GM23248 (cell line): ENCODE data around the gene SNRNP40. TPM values are rescaled to one million over a fixed set of nuclear protein-coding genes. Genes with fewer than 3 reads are reported as not detected.
"Not testable (repeated sequence)": the region's sequence is repeated elsewhere in the genome, so short reads cannot be mapped to it uniquely, and the experiment has no call there.

Experiments used
- DNase-seq: peaks from one replicate; pipeline ENCODE4 v3.0.0-alpha.2; 2015
- H2AFZ ChIP-seq: fragments of 200-600 bp; sonication (generic); 2 replicates; pipeline ENCODE4 v1.6.1; 2016; ENCODE audit warnings: antibody characterized with exemption
- H3F3A ChIP-seq: fragments of 200-600 bp; sonication (generic); 2 replicates; pipeline ENCODE4 v1.6.1; 2016; ENCODE audit warnings: mild to moderate bottlenecking, antibody characterized with exemption, mixed run types; ENCODE audit not compliant: insufficient read depth
- H3K27ac ChIP-seq: fragments of 200-600 bp; sonication (generic); 2 replicates; pipeline ENCODE4 v1.5.1; 2016; ENCODE audit warnings: mild to moderate bottlenecking
- H3K27me3 ChIP-seq: fragments of 200-600 bp; sonication (generic); replicated peaks from 2 replicates; pipeline ENCODE4 v1.6.1; 2016; ENCODE audit warnings: mild to moderate bottlenecking; ENCODE audit not compliant: insufficient read depth
- H3K36me3 ChIP-seq: fragments of 200-600 bp; sonication (generic); 2 replicates; pipeline ENCODE4 v1.6.1; 2016; ENCODE audit warnings: low read depth, mild to moderate bottlenecking
- H3K4me1 ChIP-seq: fragments of 200-600 bp; sonication (generic); 2 replicates; pipeline ENCODE4 v1.6.1; 2016; ENCODE audit warnings: mild to moderate bottlenecking; ENCODE audit not compliant: insufficient read depth
- H3K4me2 ChIP-seq: fragments of 200-600 bp; sonication (generic); one replicate; pipeline ENCODE4 v1.6.1; 2016; ENCODE audit warnings: mild to moderate bottlenecking; ENCODE audit not compliant: unreplicated experiment
- H3K4me3 ChIP-seq: fragments of 200-600 bp; sonication (generic); 2 replicates; pipeline ENCODE4 v1.5.1; 2016; ENCODE audit warnings: mild to moderate bottlenecking
- H3K79me2 ChIP-seq: fragments of 200-600 bp; sonication (generic); 2 replicates; pipeline ENCODE4 v1.6.1; 2016; ENCODE audit warnings: mild to moderate bottlenecking; ENCODE audit not compliant: insufficient read depth
- H3K9ac ChIP-seq: fragments of 200-600 bp; sonication (generic); 2 replicates; pipeline ENCODE4 v1.6.1; 2016; ENCODE audit warnings: mild to moderate bottlenecking
- H3K9me2 ChIP-seq: fragments of 200-600 bp; sonication (generic); 2 replicates; pipeline ENCODE4 v1.6.1; 2016; ENCODE audit warnings: mixed run types, mild to moderate bottlenecking, moderate library complexity; ENCODE audit not compliant: insufficient read depth
- H3K9me3 ChIP-seq: fragments of 200-600 bp; sonication (generic); one replicate; pipeline ENCODE4 v1.6.1; 2017; ENCODE audit warnings: low read depth
- H4K20me1 ChIP-seq: fragments of 200-600 bp; sonication (generic); 2 replicates; pipeline ENCODE4 v1.6.0; 2016; ENCODE audit not compliant: insufficient read depth
- EZH2 ChIP-seq: fragments of 200-600 bp; sonication (generic); IDR thresholded peaks from 2 replicates; pipeline ENCODE4 v1.6.1; 2018; ENCODE audit warnings: antibody characterized with exemption, mild to moderate bottlenecking; ENCODE audit not compliant: insufficient read depth, poor library complexity, severe bottlenecking
- EZH2phosphoT487 ChIP-seq: fragments of 200-600 bp; sonication (generic); IDR thresholded peaks from 2 replicates; pipeline ENCODE4 v1.6.1; 2018; ENCODE audit warnings: antibody characterized with exemption, moderate library complexity, mild to moderate bottlenecking, low read depth; ENCODE audit not compliant: insufficient read depth
- WGBS, 2 experiments: methylation state at CpG; one replicate each; pipeline ENCODE4 v1.1.6; 2015 to 2017; ENCODE audit warnings: low lambda C conversion rate in 2 of 2, low coverage in 1 of 2; ENCODE audit errors: missing lambda C conversion rate in 2 of 2; 5-methylcytosine and 5-hydroxymethylcytosine counted together
- in situ Hi-C: fragments of 300-500 bp; cut with MboI; formaldehyde crosslinking; loops from 2 replicates; pipeline ENCODE4 v1.15.0; 2020
- polyA plus RNA-seq: library from polyadenylated mRNA; unstranded; fragments of >200 nt; fragmentation: Nextera tagmentation; extraction: Ambion mirVana; gene quantifications from 2 replicates; pipeline ENCODE4 v1.2.1, GENCODE V29; 2016
- total RNA-seq: library from RNA; depleted of rRNA; stranded (reverse); fragments of >200 nt; shearing (Covaris generic); gene quantifications from 2 replicates; pipeline ENCODE4 v1.2.3, GENCODE V29; 2014

SNRNP40 gene
- total and polyA plus RNA-seq, 2 experiments from 2014 or later: 51.5 to 57.6 TPM

DNA sequence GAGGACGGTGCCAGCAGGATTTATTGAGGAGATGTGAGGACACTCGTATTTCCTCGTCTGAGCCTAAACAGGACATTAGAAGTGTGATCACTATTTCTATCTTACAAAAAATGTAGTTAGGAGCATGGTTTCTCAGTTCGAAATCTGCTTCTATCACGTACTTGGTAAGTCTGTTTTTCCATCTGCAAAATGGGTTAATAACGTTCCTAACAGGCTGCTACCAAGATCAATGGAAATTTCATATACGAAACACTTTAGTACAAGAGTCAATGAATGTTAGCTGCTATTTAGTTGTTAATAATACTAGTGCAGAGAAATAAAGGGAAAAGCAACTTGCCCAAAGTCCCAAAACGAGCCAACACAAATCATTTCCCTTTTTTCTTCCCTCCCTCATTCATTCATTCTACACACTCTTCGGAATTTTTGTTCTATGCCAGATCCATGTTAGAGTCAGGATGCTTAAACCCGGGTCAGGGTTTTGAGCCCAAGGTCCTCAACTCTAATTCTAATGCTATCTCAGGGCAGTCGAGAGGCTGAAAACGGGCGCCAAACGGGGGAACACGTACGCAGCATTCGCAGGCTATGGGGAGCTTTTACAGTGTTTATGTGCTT is 608 bp downstream of the SNRNP40 start:
- no peaks in the 10 kb centered on the region for H3K9me2 ChIP-seq
- WGBS, 2 experiments: 13 to 14% methylated on average over 17 of the region's 17 CpGs
- peak overlapping the region; percentile 94 for H2AFZ ChIP-seq
- H3K79me2 ChIP-seq: peaks cover 83% of the 10 kb centered on the region
- in situ Hi-C loops: no loop called here
- DNase-seq: no peak
- H3K4me2 ChIP-seq: peak overlapping the region; percentile 88
- peak overlapping the region; percentile 96 for H3K9ac ChIP-seq
- peaks cover 11% of the 10 kb centered on the region; the same call in 1 of the 2 replicates for H3K36me3 ChIP-seq
- H3F3A ChIP-seq: peaks cover 11% of the 10 kb centered on the region
- H3K9me3 ChIP-seq: no peaks in the 10 kb centered on the region
- H3K4me3 ChIP-seq: peak overlapping the region; percentile 93
- peak overlapping the region; percentile 82 for H3K27ac ChIP-seq
- H4K20me1 ChIP-seq: peaks cover 3% of the 10 kb centered on the region; the same call in 1 of the 2 replicates
- H3K27me3 ChIP-seq: no peaks in the 10 kb centered on the region
- TF ChIP-seq EZH2: no peak
- TF ChIP-seq EZH2phosphoT487: no peak
- peaks cover 17% of the 10 kb centered on the region for H3K4me1 ChIP-seq

DNA sequence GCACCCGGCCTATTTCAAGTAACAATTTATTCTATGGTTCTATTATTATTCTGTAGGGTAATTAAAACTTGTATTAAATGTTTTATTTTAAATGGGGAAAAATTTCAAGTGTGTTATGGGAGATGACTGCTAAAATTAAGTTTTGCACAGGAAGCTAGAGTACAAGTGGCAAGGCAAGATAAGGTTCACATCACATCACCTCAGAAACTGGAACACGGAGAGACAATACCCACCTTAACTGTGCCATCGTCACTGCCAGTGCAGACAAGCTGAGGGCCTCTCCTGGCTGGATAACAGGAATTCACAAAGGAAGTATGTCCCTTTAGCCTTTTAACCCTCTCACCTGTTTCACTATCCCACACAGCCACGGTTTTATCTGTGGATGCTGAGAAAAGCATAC is 7.6 kb downstream of the SNRNP40 start:
- no peaks in the 10 kb centered on the region for H3K27me3 ChIP-seq
- in situ Hi-C loops: no loop called here
- no peak overlapping the region for H3K4me3 ChIP-seq
- H3K9ac ChIP-seq: no peak overlapping the region
- peaks cover 40% of the 10 kb centered on the region for H3K36me3 ChIP-seq
- WGBS, 2 experiments: 97% methylated on average over 4 of the region's 4 CpGs
- H4K20me1 ChIP-seq: peaks cover 3% of the 10 kb centered on the region; the same call in 1 of the 2 replicates
- no peak overlapping the region for H3K27ac ChIP-seq
- H3K4me2 ChIP-seq: no peak overlapping the region
- H3K9me3 ChIP-seq: no peaks in the 10 kb centered on the region
- no peak overlapping the region for H2AFZ ChIP-seq
- TF ChIP-seq EZH2 (no peak), EZH2phosphoT487 (no peak)
- H3F3A ChIP-seq: no peaks in the 10 kb centered on the region
- H3K4me1 ChIP-seq: no peaks in the 10 kb centered on the region
- no peak for DNase-seq
- H3K9me2 ChIP-seq: no peaks in the 10 kb centered on the region
- H3K79me2 ChIP-seq: peaks cover 17% of the 10 kb centered on the region

- H3K9me2 ChIP-seq, H3K27me3 ChIP-seq, H3K4me1 ChIP-seq, H3K4me2 ChIP-seq, H3K27ac ChIP-seq, H3F3A ChIP-seq, H3K4me3 ChIP-seq, H3K9me3 ChIP-seq, H3K9ac ChIP-seq, H3K79me2 ChIP-seq, DNase-seq, H4K20me1 ChIP-seq, in situ Hi-C loops, H2AFZ ChIP-seq: not testable (repeated sequence)
- H3K36me3 ChIP-seq: peaks cover 35% of the 10 kb centered on the region
- 94 to 98% methylated on average over 4 of the region's 4 CpGs for WGBS, 2 experiments
Observed at GRCh38 chr1:31287791-31288190, 8.8 kb downstream of the SNRNP40 start.

DNA sequence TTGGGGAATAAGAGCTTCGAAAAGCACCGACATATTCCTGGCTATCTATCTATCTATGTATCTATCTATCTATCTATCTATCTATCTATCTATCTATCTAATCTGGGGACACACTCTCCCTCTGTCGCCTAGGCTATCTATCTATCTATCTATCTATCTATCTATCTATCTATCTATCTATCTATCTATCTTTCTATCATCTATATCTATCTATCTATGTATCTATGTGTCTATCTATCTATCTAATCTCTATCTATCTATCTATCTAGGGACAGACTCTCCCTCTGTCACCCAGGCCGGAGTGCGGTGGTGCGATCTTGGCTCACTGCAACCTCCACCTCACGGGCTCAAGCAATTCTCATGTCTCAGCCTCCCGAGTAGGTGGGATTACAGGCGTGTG is 14.2 kb downstream of the SNRNP40 start:
- H3K9ac ChIP-seq, DNase-seq, H3K9me2 ChIP-seq, in situ Hi-C loops, H3K79me2 ChIP-seq, H3K27ac ChIP-seq, H3K4me2 ChIP-seq, H3F3A ChIP-seq, H3K27me3 ChIP-seq, H3K4me3 ChIP-seq, H3K9me3 ChIP-seq, H3K4me1 ChIP-seq, H4K20me1 ChIP-seq, H2AFZ ChIP-seq: not testable (repeated sequence)
- WGBS, 2 experiments: 98 to 99% methylated on average over 9 of the region's 9 CpGs
- peaks cover 34% of the 10 kb centered on the region for H3K36me3 ChIP-seq

DNA sequence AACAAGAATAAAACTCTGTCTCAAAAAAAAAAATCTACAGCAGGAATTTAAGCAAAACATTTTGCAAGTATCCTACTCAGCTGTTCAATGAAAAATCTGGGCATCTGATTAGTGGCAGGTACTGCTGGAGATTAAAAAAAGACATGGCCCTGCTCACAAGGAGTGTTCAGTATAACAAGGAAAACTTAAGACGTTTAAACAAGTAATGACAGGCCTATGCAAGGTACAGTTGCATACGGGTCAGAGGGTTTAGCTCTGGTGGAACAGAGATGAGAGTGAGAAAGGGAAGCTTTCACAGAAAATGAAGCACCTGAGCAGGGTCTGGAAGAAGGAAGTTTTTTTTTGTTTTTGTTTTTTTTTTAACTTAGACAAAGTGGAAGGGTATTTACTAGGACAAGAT is 23.0 kb downstream of the SNRNP40 start:
- in situ Hi-C loops: no loop called here
- no peak overlapping the region for H3K4me3 ChIP-seq
- H3K36me3 ChIP-seq: peaks cover 48% of the 10 kb centered on the region
- H3K9me2 ChIP-seq: no peaks in the 10 kb centered on the region
- peaks cover 11% of the 10 kb centered on the region; the same call in 1 of the 2 replicates for H3K79me2 ChIP-seq
- TF ChIP-seq EZH2phosphoT487: no peak
- TF ChIP-seq EZH2: no peak
- no peaks in the 10 kb centered on the region for H4K20me1 ChIP-seq
- H3K27ac ChIP-seq: no peak overlapping the region
- H3F3A ChIP-seq: no peaks in the 10 kb centered on the region
- H3K4me2 ChIP-seq: no peak overlapping the region
- WGBS, 2 experiments: 75 to 78% methylated on average over 2 of the region's 2 CpGs
- no peak overlapping the region for H2AFZ ChIP-seq
- no peak for DNase-seq
- no peaks in the 10 kb centered on the region for H3K9me3 ChIP-seq
- no peak overlapping the region for H3K9ac ChIP-seq
- H3K4me1 ChIP-seq: no peaks in the 10 kb centered on the region
- no peaks in the 10 kb centered on the region for H3K27me3 ChIP-seq
